GM12878 (cell line): ENCODE results near the gene IQGAP3. TPM values are rescaled to one million over a fixed set of nuclear protein-coding genes. Genes with fewer than 3 reads are reported as not detected.

Experiments used
- ATAC-seq: fragments of 200-7000 bp; cut with Tn5 transposase; 3 replicates; pipeline ENCODE4 v1.9.1; 2020; ENCODE audit warnings: mild to moderate bottlenecking, moderate library complexity
- BruUV-seq: library from RNA; stranded (reverse); fragments of 400-500 nt; replicated peaks from 2 replicates; lab custom pipeline; 2021; lab: Mats Ljungman, UMichigan
- CTCF ChIA-PET: fragments of 300-600 bp; sonication (Branson Sonifier 250); formaldehyde crosslinking; extraction: SDS; loops from one replicate; lab custom pipeline; 2021; ENCODE audit warnings: inconsistent platforms; lab: Yijun Ruan, JAX
- POLR2A ChIA-PET: fragments of 350-600 bp; formaldehyde crosslinking; extraction: SDS; loops from one replicate; lab custom pipeline; 2021; ENCODE audit warnings: inconsistent platforms; lab: Charles Lee
- RAD21 ChIA-PET: fragments of 300-600 bp; sonication (Branson Sonifier 250); formaldehyde crosslinking; loops from one replicate; lab custom pipeline; 2023; ENCODE audit warnings: antibody characterized with exemption; ENCODE audit not compliant: unreplicated experiment; lab: Charles Lee
- SMC1A ChIA-PET: fragments of 300-600 bp; sonication (Branson Sonifier 250); formaldehyde crosslinking; loops from one replicate; lab custom pipeline; 2023; ENCODE audit not compliant: unreplicated experiment, uncharacterized antibody; lab: Charles Lee
- DNase-seq: peaks from one replicate; pipeline ENCODE4 v3.0.0-alpha.2; 2011; ENCODE audit warnings: low read depth, low spot score
- FAIRE-seq: peaks from 3 replicates; lab custom pipeline; 2011; peaks lifted over from hg19 to GRCh38; lab: Jason Lieb, UNC
- H2AFZ ChIP-seq: 2 replicates; pipeline ENCODE4 v1.6.0; 2011; ENCODE audit warnings: low read depth, low read length, control low read depth; ENCODE audit not compliant: control insufficient read depth
- H3K27ac ChIP-seq: 2 replicates; pipeline ENCODE4 v1.5.1; 2011; ENCODE audit warnings: control low read depth; ENCODE audit not compliant: control insufficient read depth, insufficient read depth
- H3K27me3 ChIP-seq, 2 experiments: replicated peaks in 1 of 2; 2 replicates each; pipeline versions ENCODE4 v1.6.0 to v1.6.1; 2011; ENCODE audit warnings: low read length in 1 of 2; ENCODE audit not compliant: control insufficient read depth in 2 of 2, insufficient read depth in 2 of 2
- H3K36me3 ChIP-seq, 2 experiments: 2 replicates each; pipeline ENCODE4 v1.5.1; 2011; ENCODE audit warnings: low read length in 1 of 2; ENCODE audit not compliant: control insufficient read depth in 2 of 2, insufficient read depth in 2 of 2
- H3K4me1 ChIP-seq: 2 replicates; pipeline ENCODE4 v1.6.1; 2011; ENCODE audit warnings: mild to moderate bottlenecking, low read length, moderate library complexity, mixed read lengths; ENCODE audit not compliant: control insufficient read depth, insufficient read depth
- H3K4me2 ChIP-seq: 2 replicates; pipeline ENCODE4 v1.6.0; 2011; ENCODE audit warnings: control low read depth; ENCODE audit not compliant: control insufficient read depth, insufficient read depth
- H3K4me3 ChIP-seq: fragments of 200-600 bp; sonication (generic); 2 replicates; pipeline ENCODE4 v1.5.1; 2016
- H3K79me2 ChIP-seq: 2 replicates; pipeline ENCODE4 v1.6.0; 2011; ENCODE audit warnings: low read length; ENCODE audit not compliant: control insufficient read depth, insufficient read depth
- H3K9ac ChIP-seq: 2 replicates; pipeline ENCODE4 v1.8.0; 2011; ENCODE audit warnings: low read length, control low read depth, mixed read lengths; ENCODE audit not compliant: control insufficient read depth, insufficient read depth
- H3K9me3 ChIP-seq: replicated peaks from 3 replicates; pipeline ENCODE4 v1.5.1; 2011; ENCODE audit warnings: mild to moderate bottlenecking, low read length; ENCODE audit not compliant: control insufficient read depth, insufficient read depth
- H4K20me1 ChIP-seq: 2 replicates; pipeline ENCODE4 v1.6.0; 2011; ENCODE audit not compliant: control insufficient read depth, insufficient read depth
- ATF7 ChIP-seq: fragments of 450-650 bp; IDR thresholded peaks from 2 replicates; pipeline ENCODE4 v1.6.1; 2016; ENCODE audit warnings: low read depth, mild to moderate bottlenecking
- CREM ChIP-seq: IDR thresholded peaks from 2 replicates; pipeline ENCODE4 v1.6.1; 2014; ENCODE audit warnings: antibody characterized with exemption, low read depth
- EGR1 ChIP-seq, 2 experiments: IDR thresholded peaks; 1 replicate in 1 of 2; 2 replicates in 1 of 2; pipeline ENCODE4 v1.6.1; 2011 to 2012; ENCODE audit warnings: low read depth in 2 of 2, low read length in 2 of 2, borderline replicate concordance in 1 of 2, mild to moderate bottlenecking in 1 of 2, moderate library complexity in 1 of 2
- FOS ChIP-seq: IDR thresholded peaks from 3 replicates; pipeline ENCODE4 v1.6.1; 2011; ENCODE audit warnings: borderline replicate concordance; ENCODE audit not compliant: insufficient read length; ENCODE audit errors: extremely low read depth
- NBN ChIP-seq: fragments of 450-650 bp; IDR thresholded peaks from 2 replicates; pipeline ENCODE4 v1.6.1; 2016
- RAD21 ChIP-seq: IDR thresholded peaks from 2 replicates; pipeline ENCODE4 v1.6.1; 2011; ENCODE audit warnings: mild to moderate bottlenecking, low read depth, low read length, moderate library complexity; ENCODE audit not compliant: insufficient read depth
- SMC3 ChIP-seq: IDR thresholded peaks from 2 replicates; pipeline ENCODE4 v1.6.1; 2011; ENCODE audit warnings: low read length, improper control_type of control experiment, borderline replicate concordance
- ZNF207 ChIP-seq: fragments of 450-650 bp; IDR thresholded peaks from 2 replicates; pipeline ENCODE4 v1.6.1; 2014; ENCODE audit warnings: antibody characterized with exemption, mild to moderate bottlenecking, borderline replicate concordance
- ZZZ3 ChIP-seq: IDR thresholded peaks from 2 replicates; pipeline ENCODE4 v1.6.1; 2011; ENCODE audit warnings: low read depth; ENCODE audit not compliant: control insufficient read depth, insufficient read length
- WGBS: methylation state at CpG from one replicate; pipeline ENCODE4 v1.1.6; 2016; ENCODE audit warnings: low lambda C conversion rate; ENCODE audit not compliant: insufficient replicate concordance, insufficient coverage; ENCODE audit errors: missing lambda C conversion rate; 5-methylcytosine and 5-hydroxymethylcytosine counted together
- in situ Hi-C: fragments of 300-500 bp; cut with MboI; formaldehyde crosslinking; loops from 9 replicates; pipeline ENCODE4 v1.14.3; 2018; ENCODE audit warnings: mixed read lengths
- intact Hi-C: fragments of 100-400 bp; cut with micrococcal nuclease; formaldehyde crosslinking; loops from one replicate; pipeline ENCODE4 v1.14.2; 2022; ENCODE audit not compliant: unreplicated experiment
- polyA plus RNA-seq, 11 experiments: library from polyadenylated mRNA; depleted of rRNA in 4 of 11; unstranded in 6 of 11; stranded (reverse) in 5 of 11; fragments of >200 nt; fragmentation: Nextera tagmentation in 4 of 11; fragmentation: Illumina TruSeq in 1 of 11; extraction: Ambion mirVana in 4 of 11; extraction: Trizol in 1 of 11; gene quantifications; 1 replicate in 1 of 11; 2 replicates in 10 of 11; pipeline versions ENCODE4 v1.2.1 to v1.2.3, GENCODE V29; 2011 to 2016; ENCODE audit warnings: inconsistent platforms in 2 of 11, missing spikeins in 2 of 11, low read depth in 1 of 11
- total RNA-seq, 4 experiments: library from RNA; depleted of rRNA in 3 of 4; stranded (reverse); fragments of >200 nt in 3 of 4; fragmentation: Illumina TruSeq in 1 of 4; extraction: Trizol in 1 of 4; gene quantifications; 2 replicates each; pipeline versions ENCODE4 v1.2.1 to v1.2.3, GENCODE V29; 2013 to 2021
- TF ChIP-seq, protein P1 (sequence below), 3 experiments: IDR thresholded peaks in 2 of 3; conservative IDR thresholded peaks in 1 of 3; 2 replicates each; pipeline ENCODE4 v1.5.1; 2011; ENCODE audit warnings: low read depth in 3 of 3, low read length in 3 of 3, mild to moderate bottlenecking in 3 of 3, control low read depth in 2 of 3, moderate library complexity in 2 of 3, inconsistent platforms in 1 of 3, mixed read lengths in 1 of 3; ENCODE audit not compliant: control insufficient read depth in 2 of 3, insufficient read depth in 1 of 3; ENCODE audit errors: extremely low read depth in 1 of 3
- TF ChIP-seq, protein P2 (sequence below): IDR thresholded peaks from 2 replicates; pipeline ENCODE4 v1.6.1; 2011; ENCODE audit warnings: borderline replicate concordance, low read depth, mild to moderate bottlenecking, moderate library complexity, low read length; ENCODE audit not compliant: insufficient read depth, poor library complexity, severe bottlenecking
- TF ChIP-seq, protein P3 (sequence below): fragments of 450-650 bp; IDR thresholded peaks from 2 replicates; pipeline ENCODE4 v1.6.1; 2017; ENCODE audit warnings: antibody characterized with exemption, mild to moderate bottlenecking, moderate library complexity

IQGAP3 gene
- total and polyA plus RNA-seq, 10 of the 15 experiments (the other 5 are each of a cell fraction or from before 2014, with no cell fraction given), result 1.1 to 10.7 (median 7.9) TPM

DNA sequence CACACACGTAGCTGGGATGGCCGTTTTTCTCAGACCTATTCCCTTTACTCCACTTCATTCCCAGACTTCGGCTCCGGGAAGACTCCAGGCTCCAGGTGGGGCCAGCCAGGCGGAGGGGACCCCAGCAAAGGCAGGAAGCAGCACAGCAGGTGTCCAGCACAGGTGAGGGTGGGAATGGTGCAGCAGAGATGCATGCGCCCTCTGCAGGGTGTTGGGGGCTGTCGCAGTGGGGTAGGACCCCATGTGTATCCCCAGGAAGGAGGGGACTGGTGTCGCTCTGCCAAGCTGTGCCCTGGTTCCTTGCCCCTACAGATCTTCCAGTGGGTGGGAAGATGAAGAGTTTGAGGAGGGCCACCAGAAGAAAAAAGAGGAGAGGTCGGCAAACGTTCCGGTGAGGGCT, 12.4 kb upstream of the IQGAP3 start (continued):
- TF ChIP-seq, protein P1, sequence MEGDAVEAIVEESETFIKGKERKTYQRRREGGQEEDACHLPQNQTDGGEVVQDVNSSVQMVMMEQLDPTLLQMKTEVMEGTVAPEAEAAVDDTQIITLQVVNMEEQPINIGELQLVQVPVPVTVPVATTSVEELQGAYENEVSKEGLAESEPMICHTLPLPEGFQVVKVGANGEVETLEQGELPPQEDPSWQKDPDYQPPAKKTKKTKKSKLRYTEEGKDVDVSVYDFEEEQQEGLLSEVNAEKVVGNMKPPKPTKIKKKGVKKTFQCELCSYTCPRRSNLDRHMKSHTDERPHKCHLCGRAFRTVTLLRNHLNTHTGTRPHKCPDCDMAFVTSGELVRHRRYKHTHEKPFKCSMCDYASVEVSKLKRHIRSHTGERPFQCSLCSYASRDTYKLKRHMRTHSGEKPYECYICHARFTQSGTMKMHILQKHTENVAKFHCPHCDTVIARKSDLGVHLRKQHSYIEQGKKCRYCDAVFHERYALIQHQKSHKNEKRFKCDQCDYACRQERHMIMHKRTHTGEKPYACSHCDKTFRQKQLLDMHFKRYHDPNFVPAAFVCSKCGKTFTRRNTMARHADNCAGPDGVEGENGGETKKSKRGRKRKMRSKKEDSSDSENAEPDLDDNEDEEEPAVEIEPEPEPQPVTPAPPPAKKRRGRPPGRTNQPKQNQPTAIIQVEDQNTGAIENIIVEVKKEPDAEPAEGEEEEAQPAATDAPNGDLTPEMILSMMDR (IDR thresholded peaks at IDR 0.05 in 2 of 3, conservative IDR thresholded peaks at IDR 0.05 in 1 of 3; ENCODE audit: control insufficient read depth in 2 of 3, extremely low read depth in 1 of 3, insufficient read depth in 1 of 3, low read depth in 3 of 3, low read length in 3 of 3), result peak; percentile 39 to 63 (median 43); a peak in 5 of 6 replicates
- TF ChIP-seq FOS (no peak), CREM (no peak)

DNA sequence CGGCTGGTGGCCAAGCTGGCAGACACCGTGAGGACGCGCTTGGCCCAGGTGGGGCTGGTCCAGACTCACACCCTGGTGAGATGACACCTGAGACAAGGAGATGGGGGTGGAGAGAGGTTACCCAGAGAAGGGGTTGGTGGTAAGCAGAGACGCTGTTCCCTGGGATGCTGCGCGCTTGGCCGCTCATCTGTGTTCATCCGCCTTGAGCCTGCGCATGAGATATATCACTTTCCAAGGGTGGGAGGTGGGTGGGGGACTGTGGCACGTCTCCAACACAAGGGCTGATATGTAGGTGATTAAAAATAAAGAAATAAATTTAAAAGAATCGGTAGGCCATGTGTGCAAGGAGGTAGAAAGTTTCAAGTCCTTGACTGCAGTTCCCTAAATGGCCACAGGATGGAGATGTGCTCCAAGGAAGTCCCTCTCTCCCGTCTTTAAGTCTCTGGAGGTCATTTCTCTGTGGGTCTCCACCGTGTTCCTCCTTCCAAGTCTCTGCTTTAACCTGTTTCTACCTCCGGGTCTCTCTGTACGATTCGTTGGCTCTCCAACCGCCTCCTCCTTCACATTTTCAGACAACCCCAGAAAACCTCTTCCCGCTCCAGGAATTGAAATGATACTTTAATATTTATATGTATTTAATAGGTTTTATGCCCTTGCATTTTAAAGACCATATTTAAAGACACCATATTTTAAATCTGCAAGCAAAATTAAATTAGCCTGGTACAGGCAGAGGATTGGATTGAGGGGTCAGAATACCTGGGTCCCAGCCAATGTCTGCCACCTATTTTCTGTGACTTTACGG, 11.7 kb upstream of the IQGAP3 start:
- CTCF ChIA-PET, result interaction anchor here (1.0 to 4.6 kb wide), 6 partner anchors 16 to 77 kb away, joined by 3 to 40 read pairs (median 12); partner anchors contain the start of gene GPATCH4
- peak; percentile 83 for ATAC-seq
- SMC1A ChIA-PET, result interaction anchor here (1.0 to 3.5 kb wide), 3 partner anchors 24 to 126 kb away, joined by 3 to 22 read pairs (median 5); no protein-coding TSS in a partner anchor
- TF ChIP-seq, protein P2, sequence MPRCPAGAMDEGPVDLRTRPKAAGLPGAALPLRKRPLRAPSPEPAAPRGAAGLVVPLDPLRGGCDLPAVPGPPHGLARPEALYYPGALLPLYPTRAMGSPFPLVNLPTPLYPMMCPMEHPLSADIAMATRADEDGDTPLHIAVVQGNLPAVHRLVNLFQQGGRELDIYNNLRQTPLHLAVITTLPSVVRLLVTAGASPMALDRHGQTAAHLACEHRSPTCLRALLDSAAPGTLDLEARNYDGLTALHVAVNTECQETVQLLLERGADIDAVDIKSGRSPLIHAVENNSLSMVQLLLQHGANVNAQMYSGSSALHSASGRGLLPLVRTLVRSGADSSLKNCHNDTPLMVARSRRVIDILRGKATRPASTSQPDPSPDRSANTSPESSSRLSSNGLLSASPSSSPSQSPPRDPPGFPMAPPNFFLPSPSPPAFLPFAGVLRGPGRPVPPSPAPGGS, result no peak
- TF ChIP-seq ZZZ3, result no peak
- no peak for TF ChIP-seq ZNF207
- no peak for TF ChIP-seq ATF7
- TF ChIP-seq EGR1 (IDR thresholded peaks at IDR 0.05; ENCODE audit: borderline replicate concordance in 1 of 2, low read depth in 2 of 2, low read length in 2 of 2), result no peak
- TF ChIP-seq RAD21, result peak; percentile 87
- no peak for TF ChIP-seq NBN
- TF ChIP-seq, protein P3, sequence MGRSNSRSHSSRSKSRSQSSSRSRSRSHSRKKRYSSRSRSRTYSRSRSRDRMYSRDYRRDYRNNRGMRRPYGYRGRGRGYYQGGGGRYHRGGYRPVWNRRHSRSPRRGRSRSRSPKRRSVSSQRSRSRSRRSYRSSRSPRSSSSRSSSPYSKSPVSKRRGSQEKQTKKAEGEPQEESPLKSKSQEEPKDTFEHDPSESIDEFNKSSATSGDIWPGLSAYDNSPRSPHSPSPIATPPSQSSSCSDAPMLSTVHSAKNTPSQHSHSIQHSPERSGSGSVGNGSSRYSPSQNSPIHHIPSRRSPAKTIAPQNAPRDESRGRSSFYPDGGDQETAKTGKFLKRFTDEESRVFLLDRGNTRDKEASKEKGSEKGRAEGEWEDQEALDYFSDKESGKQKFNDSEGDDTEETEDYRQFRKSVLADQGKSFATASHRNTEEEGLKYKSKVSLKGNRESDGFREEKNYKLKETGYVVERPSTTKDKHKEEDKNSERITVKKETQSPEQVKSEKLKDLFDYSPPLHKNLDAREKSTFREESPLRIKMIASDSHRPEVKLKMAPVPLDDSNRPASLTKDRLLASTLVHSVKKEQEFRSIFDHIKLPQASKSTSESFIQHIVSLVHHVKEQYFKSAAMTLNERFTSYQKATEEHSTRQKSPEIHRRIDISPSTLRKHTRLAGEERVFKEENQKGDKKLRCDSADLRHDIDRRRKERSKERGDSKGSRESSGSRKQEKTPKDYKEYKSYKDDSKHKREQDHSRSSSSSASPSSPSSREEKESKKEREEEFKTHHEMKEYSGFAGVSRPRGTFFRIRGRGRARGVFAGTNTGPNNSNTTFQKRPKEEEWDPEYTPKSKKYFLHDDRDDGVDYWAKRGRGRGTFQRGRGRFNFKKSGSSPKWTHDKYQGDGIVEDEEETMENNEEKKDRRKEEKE, result no peak
- TF ChIP-seq SMC3, result peak; percentile 87

More for the DNA sequence above, 11.7 kb upstream of the IQGAP3 start:
- peaks cover 16% of the 10 kb centered on the region for H3K4me1 ChIP-seq
- no peaks in the 10 kb centered on the region; a peak in 1 of 4 replicates for H3K27me3 ChIP-seq
- ChIA-PET RAD21 (interaction anchor here (1.1 kb wide), 1 partner anchor 25 kb away, joined by 3 read pairs; no protein-coding TSS in a partner anchor), POLR2A (interaction anchor here (0.6 kb wide), 1 partner anchor 121 kb away, joined by 9 read pairs; no protein-coding TSS in a partner anchor)
- WGBS, result 54% methylated on average over 19 of the region's 20 CpGs
- no TSS peak for BruUV-seq
- H3K4me3 ChIP-seq, result no peak overlapping the region
- no peaks in the 10 kb centered on the region for H3K9me3 ChIP-seq
- DNase-seq (no peak), FAIRE-seq (peak; percentile 99)
- no peaks in the 10 kb centered on the region for H4K20me1 ChIP-seq
- H3K27ac ChIP-seq, result no peak overlapping the region
- no peak overlapping the region for H3K4me2 ChIP-seq
- in situ Hi-C loops (no loop called here), intact Hi-C loops (loop anchor here (1.0 to 2.0 kb wide), 2 partner anchors 24 to 127 kb away; no protein-coding TSS in a partner anchor)
- no peaks in the 10 kb centered on the region for H3K36me3 ChIP-seq
- no peaks in the 10 kb centered on the region for H3K79me2 ChIP-seq
- H3K9ac ChIP-seq, result no peak overlapping the region
- no peak overlapping the region; the same call in 1 of the 2 replicates for H2AFZ ChIP-seq
